ENCODE results near the gene CPLX1.
"Not testable (repeated sequence)": the region's sequence is repeated elsewhere in the genome, so short reads cannot be mapped to it uniquely, and the experiment has no call there.

The CPLX1 gene

GRCh38 chr4:819401-820229 lies 6.3 kb downstream of the CPLX1 start:
- no peak for DNase-seq (ENCODE audit: low read depth)

GRCh38 chr4:818106-818921 lies 7.6 kb downstream of the CPLX1 start:
- DNase-seq (ENCODE audit: low read depth): no peak

GRCh38 chr4:815464-816146 lies 10.3 kb downstream of the CPLX1 start:
- DNase-seq (ENCODE audit: low read depth): no peak

- no peak for DNase-seq (ENCODE audit: low read depth)
Measured at GRCh38 chr4:814312-814850, 11.5 kb downstream of the CPLX1 start.

- DNase-seq (ENCODE audit: low read depth): no peak
Measured at GRCh38 chr4:813900-814299, 12.0 kb downstream of the CPLX1 start.

GRCh38 chr4:808860-809570 lies 16.9 kb downstream of the CPLX1 start:
- DNase-seq (ENCODE audit: low read depth): no peak

- DNase-seq (ENCODE audit: low read depth): no peak
Measured at GRCh38 chr4:807792-808191, 18.1 kb downstream of the CPLX1 start.

GRCh38 chr4:806979-807378 lies 18.9 kb downstream of the CPLX1 start:
- not testable (repeated sequence) for DNase-seq (ENCODE audit: low read depth)

- DNase-seq (ENCODE audit: low read depth): no peak
Measured at GRCh38 chr4:804804-805203, 21.1 kb downstream of the CPLX1 start.

GRCh38 chr4:803884-804283 lies 22.0 kb downstream of the CPLX1 start:
- DNase-seq (ENCODE audit: low read depth): no peak

- DNase-seq (ENCODE audit: low read depth): no peak
Measured at GRCh38 chr4:801436-802124, 24.3 kb downstream of the CPLX1 start.

- DNase-seq (ENCODE audit: low read depth): no peak
Measured at GRCh38 chr4:797066-797465, 28.9 kb downstream of the CPLX1 start.

GRCh38 chr4:796206-796605 lies 29.7 kb downstream of the CPLX1 start:
- DNase-seq (ENCODE audit: low read depth): no peak

GRCh38 chr4:795726-796119 lies 30.2 kb downstream of the CPLX1 start:
- no peak for DNase-seq (ENCODE audit: low read depth)

GRCh38 chr4:794900-795725 lies 30.8 kb downstream of the CPLX1 start:
- no peak for DNase-seq (ENCODE audit: low read depth)

- DNase-seq (ENCODE audit: low read depth): no peak
Measured at GRCh38 chr4:793941-794621, 31.8 kb downstream of the CPLX1 start.

- no peak for DNase-seq (ENCODE audit: low read depth)
Measured at GRCh38 chr4:793093-793861, 32.7 kb downstream of the CPLX1 start.

GRCh38 chr4:792626-793092 lies 33.3 kb downstream of the CPLX1 start:
- DNase-seq (ENCODE audit: low read depth): no peak

All from stimulated activated CD8-positive, alpha-beta memory T cell treated with anti-CD3 and anti-CD28 coated beads, Interleukin-15, amount 100 ng/mL, for 24 hours (primary cell).